MV-4-11 (cell line): ENCODE results near the gene PRDM16.

Experiments
- DNase-seq: peaks from one replicate; lab custom pipeline; 2025; lab: John Stamatoyannopoulos, UW

The PRDM16 gene

GRCh38 chr1:3417082-3417739 is 348.2 kb downstream of the PRDM16 start:
- DNase-seq: no peak

GRCh38 chr1:3417934-3418333 is 348.9 kb downstream of the PRDM16 start:
- no peak for DNase-seq

- no peak for DNase-seq
Observed at GRCh38 chr1:3418600-3418999, 349.6 kb downstream of the PRDM16 start.

GRCh38 chr1:3419415-3420204 is 350.6 kb downstream of the PRDM16 start:
- DNase-seq: peak; percentile 21

GRCh38 chr1:3420218-3420951 is 351.4 kb downstream of the PRDM16 start:
- DNase-seq: no peak

GRCh38 chr1:3422638-3423037 is 353.6 kb downstream of the PRDM16 start:
- DNase-seq: no peak

- DNase-seq: no peak
Observed at GRCh38 chr1:3423245-3423829, 354.3 kb downstream of the PRDM16 start.

- DNase-seq: no peak
Observed at GRCh38 chr1:3423896-3424611, 355.1 kb downstream of the PRDM16 start.

- DNase-seq: no peak
Observed at GRCh38 chr1:3425486-3426215, 356.6 kb downstream of the PRDM16 start.

- DNase-seq: no peak
Observed at GRCh38 chr1:3426956-3427535, 358.0 kb downstream of the PRDM16 start.

GRCh38 chr1:3427711-3428704 is 359.0 kb downstream of the PRDM16 start:
- no peak for DNase-seq

- no peak for DNase-seq
Observed at GRCh38 chr1:3428899-3429298, 359.9 kb downstream of the PRDM16 start.

- DNase-seq: no peak
Observed at GRCh38 chr1:3429320-3429719, 360.3 kb downstream of the PRDM16 start.

GRCh38 chr1:3429766-3430165 is 360.8 kb downstream of the PRDM16 start:
- DNase-seq: no peak

GRCh38 chr1:3430406-3430805 is 361.4 kb downstream of the PRDM16 start:
- no peak for DNase-seq

GRCh38 chr1:3430820-3431219 is 361.8 kb downstream of the PRDM16 start:
- no peak for DNase-seq

GRCh38 chr1:3431266-3431665 is 362.3 kb downstream of the PRDM16 start:
- no peak for DNase-seq

GRCh38 chr1:3431686-3432085 is 362.7 kb downstream of the PRDM16 start:
- no peak for DNase-seq

GRCh38 chr1:3432306-3432705 is 363.3 kb downstream of the PRDM16 start:
- no peak for DNase-seq

GRCh38 chr1:3433076-3433475 is 364.1 kb downstream of the PRDM16 start:
- no peak for DNase-seq
